Measurements from ENCODE around the gene NCR2. TPM values are rescaled to one million over a fixed set of nuclear protein-coding genes. Genes with fewer than 3 reads are reported as not detected.

NCR2 gene
- total RNA-seq (2021) (not detected in 3 replicates), Bru-seq, nascent RNA (not detected)
- long read RNA-seq, experiment 1 = 0 reads
- long read RNA-seq, experiment 2 = 0 reads
- long read RNA-seq, experiment 3 = 0 reads

GRCh38 chr6:41335296-41335695 lies at the start of gene NCR2:
NCR2 (plus strand) TSS chr6:41335608; CDS start chr6:41335877, 269 bp downstream.
- Mint-ChIP-seq H3K9me3 (no peaks in the 10 kb centered on the region), H3K4me3 (no peak within 1 kb of the TSS), H3K27me3 (ENCODE audit: low read depth) (peaks cover 7% of the 10 kb centered on the region; the same call in 1 of the 2 replicates), H3K36me3 (no peaks in the 10 kb centered on the region), H3K27ac (no peak within 1 kb of the TSS), H3K4me1 (0 out of 2 replicates have a peak, but pooled peaks cover 3% of the 10 kb centered on the region)
- CTCF ChIA-PET = interaction anchor here (0.5 to 4.1 kb wide), 12 partner anchors 14 to 234 kb away, joined by 3 to 14 read pairs (median 4); partner anchors contain the start of gene TREML4
- no peak for ATAC-seq
- POLR2A ChIA-PET = no interaction called here
- DNase-seq (ENCODE audit: low spot score) = no peak
- no peak for TF ChIP-seq ESRRA (CRISPR knock-in tag; IDR thresholded peaks at IDR 0.05; ENCODE audit: borderline replicate concordance)
- no peak for TF ChIP-seq RELA (CRISPR knock-in tag; IDR thresholded peaks at IDR 0.05; ENCODE audit: borderline replicate concordance)
- no peak for TF ChIP-seq HMGA2 (CRISPR knock-in tag; IDR thresholded peaks at IDR 0.05)
- TF ChIP-seq STAT6 (CRISPR knock-in tag; conservative IDR thresholded peaks at IDR 0.05; ENCODE audit: low read depth) = no peak
- TF ChIP-seq ERG (CRISPR knock-in tag; IDR thresholded peaks at IDR 0.05) = no peak
- no peak for TF ChIP-seq GTF2I (CRISPR knock-in tag; conservative IDR thresholded peaks at IDR 0.05)

GRCh38 chr6:41286544-41287346 lies 48.7 kb upstream of the NCR2 start, which contains the start of gene TREM1:
TREM1 (minus strand) TSS chr6:41286682; CDS start chr6:41286655, 27 bp downstream.
- no peaks in the 10 kb centered on the region for H3K36me3 Mint-ChIP-seq
- ATAC-seq = no peak; the same call in 1 of the 2 replicates
- H3K27ac Mint-ChIP-seq = no peak within 1 kb of the TSS
- H3K9me3 Mint-ChIP-seq = peaks cover 5% of the 10 kb centered on the region; the same call in 1 of the 2 replicates
- TF ChIP-seq ZNF232 (CRISPR knock-in tag; IDR thresholded peaks at IDR 0.05) (no peak), STAT6 (CRISPR knock-in tag; conservative IDR thresholded peaks at IDR 0.05; ENCODE audit: low read depth) (no peak), TEAD1 (CRISPR knock-in tag; IDR thresholded peaks at IDR 0.05) (no peak), PRDM15 (CRISPR knock-in tag; IDR thresholded peaks at IDR 0.05) (no peak)
- ChIA-PET CTCF (interaction anchor here (1.6 kb wide), 1 partner anchor 8 kb away, joined by 6 read pairs; no protein-coding TSS in a partner anchor), POLR2A (no interaction called here)
- H3K4me3 Mint-ChIP-seq = no peak within 1 kb of the TSS
- no peak for DNase-seq (ENCODE audit: low spot score)
- peaks cover 21% of the 10 kb centered on the region for H3K4me1 Mint-ChIP-seq
- peaks cover 63% of the 10 kb centered on the region for H3K27me3 Mint-ChIP-seq (ENCODE audit: low read depth)

Data from WTC11 (cell line).